Measurements from ENCODE around the gene LHFPL3.

DNA sequence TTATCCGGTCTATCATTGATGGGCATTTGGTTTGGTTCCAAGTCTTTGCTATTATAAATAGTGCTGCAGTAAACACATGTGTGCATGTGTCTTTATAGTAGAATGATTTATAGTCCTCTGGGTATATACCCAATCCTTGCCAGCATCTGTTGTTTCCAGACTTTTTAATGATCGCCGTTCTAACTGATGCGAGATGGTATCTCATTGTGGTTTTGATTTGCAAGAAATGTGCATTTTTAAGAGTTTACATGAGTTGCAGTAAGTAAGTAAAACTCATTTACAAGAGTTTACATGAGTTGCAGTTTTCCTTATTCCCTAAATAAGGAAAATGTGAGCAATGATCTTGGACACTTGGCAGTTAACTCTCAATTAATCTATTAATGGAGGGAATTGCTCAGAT is 312.1 kb downstream of the LHFPL3 start:
- TF ChIP-seq, protein P1, sequence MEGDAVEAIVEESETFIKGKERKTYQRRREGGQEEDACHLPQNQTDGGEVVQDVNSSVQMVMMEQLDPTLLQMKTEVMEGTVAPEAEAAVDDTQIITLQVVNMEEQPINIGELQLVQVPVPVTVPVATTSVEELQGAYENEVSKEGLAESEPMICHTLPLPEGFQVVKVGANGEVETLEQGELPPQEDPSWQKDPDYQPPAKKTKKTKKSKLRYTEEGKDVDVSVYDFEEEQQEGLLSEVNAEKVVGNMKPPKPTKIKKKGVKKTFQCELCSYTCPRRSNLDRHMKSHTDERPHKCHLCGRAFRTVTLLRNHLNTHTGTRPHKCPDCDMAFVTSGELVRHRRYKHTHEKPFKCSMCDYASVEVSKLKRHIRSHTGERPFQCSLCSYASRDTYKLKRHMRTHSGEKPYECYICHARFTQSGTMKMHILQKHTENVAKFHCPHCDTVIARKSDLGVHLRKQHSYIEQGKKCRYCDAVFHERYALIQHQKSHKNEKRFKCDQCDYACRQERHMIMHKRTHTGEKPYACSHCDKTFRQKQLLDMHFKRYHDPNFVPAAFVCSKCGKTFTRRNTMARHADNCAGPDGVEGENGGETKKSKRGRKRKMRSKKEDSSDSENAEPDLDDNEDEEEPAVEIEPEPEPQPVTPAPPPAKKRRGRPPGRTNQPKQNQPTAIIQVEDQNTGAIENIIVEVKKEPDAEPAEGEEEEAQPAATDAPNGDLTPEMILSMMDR (IDR thresholded peaks at IDR 0.05), result no peak
- TF ChIP-seq POLR2A (IDR thresholded peaks at IDR 0.05), result no peak

All from adrenal gland (tissue), 5 donors.